Right kidney (tissue), 1 donor: ENCODE results near the gene NFKB2.
A peak's percentile ranks its signal among the peaks of the same experiment; 100 is the strongest.

Experiments
- DNase-seq: peaks from one replicate; pipeline ENCODE4 v3.0.0-alpha.2; 2016

Gene NFKB2

DNA sequence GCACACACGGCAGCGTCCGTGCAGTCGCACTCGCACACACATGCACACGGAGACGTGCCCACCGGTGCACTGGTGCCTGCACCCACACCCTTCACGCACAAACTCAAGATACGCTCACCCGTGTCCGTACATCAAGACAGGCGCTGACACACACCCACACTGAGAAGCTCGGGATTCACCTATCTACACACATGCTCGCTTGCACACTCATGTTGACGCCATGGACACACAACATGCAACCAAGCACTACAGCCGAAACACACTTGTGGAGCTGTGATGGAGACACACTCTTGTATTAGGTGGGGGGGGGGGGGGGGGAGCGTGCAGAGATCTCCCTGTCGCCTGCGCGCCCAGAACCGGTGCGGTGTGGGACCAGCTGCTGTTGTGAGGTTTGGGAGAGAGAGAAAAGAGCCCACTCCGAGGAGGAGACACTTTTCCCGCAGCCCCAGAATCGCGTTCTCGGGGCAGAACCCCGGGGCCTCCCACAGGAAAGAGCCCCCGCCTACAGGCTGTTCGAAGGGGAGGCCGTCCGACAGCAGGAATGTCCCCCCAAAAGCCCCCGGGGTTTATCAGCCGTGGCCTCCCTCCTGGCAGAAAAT, 605 bp upstream of the NFKB2 start:
- no peak for DNase-seq

DNA sequence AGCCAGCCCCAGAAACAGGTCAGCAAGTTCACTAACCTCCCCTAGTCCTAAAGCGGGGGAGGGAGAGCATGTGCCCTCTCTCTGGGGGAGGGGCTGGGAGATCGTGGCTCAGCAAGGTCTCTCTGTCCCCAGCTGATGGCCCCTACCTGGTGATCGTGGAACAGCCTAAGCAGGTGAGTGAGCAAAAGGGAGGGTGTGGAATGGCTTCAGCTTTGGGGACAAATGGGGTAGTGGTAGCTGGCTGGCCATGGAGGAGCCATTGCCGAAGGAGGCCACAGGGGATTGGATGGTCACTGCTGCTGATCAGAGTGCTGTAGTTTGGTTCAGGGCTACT, 779 bp downstream of the NFKB2 start:
- DNase-seq = no peak

DNA sequence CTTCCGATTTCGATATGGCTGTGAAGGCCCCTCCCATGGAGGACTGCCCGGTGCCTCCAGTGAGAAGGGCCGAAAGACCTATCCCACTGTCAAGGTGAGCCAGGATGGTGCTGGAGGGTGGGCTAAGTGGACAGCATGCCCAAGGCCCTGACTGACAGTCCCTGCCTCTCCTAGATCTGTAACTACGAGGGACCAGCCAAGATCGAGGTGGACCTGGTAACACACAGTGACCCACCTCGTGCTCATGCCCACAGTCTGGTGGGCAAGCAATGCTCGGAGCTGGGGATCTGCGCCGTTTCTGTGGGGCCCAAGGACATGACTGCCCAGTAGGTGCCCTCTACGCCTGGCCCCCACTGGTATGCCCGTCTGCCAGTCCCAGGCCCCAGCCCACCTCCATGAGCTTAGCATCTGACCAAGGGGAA, 1.2 kb downstream of the NFKB2 start:
- no peak for DNase-seq

DNA sequence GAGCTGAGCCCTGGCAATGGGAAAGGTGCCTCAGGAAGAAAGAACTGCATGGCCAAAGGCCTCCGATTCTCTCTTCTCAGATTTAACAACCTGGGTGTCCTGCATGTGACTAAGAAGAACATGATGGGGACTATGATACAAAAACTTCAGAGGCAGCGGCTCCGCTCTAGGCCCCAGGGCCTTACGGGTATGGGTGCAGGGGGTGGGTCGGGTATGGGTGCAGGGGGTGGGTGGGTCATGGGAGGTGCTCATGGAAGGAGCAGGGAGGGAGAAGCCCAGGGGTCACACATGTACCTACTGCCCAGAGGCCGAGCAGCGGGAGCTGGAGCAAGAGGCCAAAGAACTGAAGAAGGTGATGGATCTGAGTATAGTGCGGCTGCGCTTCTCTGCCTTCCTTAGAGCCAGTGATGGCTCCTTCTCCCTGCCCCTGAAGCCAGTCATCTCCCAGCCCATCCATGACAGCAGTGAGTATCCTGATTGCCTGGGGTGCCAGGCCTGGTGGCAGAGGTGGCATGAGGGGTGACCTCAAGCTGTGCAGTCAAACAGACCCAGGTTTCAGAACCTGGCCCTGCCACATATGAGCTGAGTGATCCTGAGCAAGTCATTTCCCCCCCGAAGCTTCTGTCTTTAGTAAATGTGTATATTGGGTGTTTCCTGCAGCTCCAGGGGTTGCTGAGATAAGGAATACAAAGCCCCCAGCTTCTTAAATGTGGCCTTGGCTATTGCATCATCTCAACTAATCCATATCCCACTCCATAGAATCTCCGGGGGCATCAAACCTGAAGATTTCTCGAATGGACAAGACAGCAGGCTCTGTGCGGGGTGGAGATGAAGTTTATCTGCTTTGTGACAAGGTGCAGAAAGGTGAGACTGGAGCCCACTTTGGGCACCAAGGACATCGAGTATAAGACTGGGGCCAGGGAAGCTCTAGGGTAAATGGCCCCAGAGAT, 2.0 kb downstream of the NFKB2 start:
- DNase-seq = no peak

DNA sequence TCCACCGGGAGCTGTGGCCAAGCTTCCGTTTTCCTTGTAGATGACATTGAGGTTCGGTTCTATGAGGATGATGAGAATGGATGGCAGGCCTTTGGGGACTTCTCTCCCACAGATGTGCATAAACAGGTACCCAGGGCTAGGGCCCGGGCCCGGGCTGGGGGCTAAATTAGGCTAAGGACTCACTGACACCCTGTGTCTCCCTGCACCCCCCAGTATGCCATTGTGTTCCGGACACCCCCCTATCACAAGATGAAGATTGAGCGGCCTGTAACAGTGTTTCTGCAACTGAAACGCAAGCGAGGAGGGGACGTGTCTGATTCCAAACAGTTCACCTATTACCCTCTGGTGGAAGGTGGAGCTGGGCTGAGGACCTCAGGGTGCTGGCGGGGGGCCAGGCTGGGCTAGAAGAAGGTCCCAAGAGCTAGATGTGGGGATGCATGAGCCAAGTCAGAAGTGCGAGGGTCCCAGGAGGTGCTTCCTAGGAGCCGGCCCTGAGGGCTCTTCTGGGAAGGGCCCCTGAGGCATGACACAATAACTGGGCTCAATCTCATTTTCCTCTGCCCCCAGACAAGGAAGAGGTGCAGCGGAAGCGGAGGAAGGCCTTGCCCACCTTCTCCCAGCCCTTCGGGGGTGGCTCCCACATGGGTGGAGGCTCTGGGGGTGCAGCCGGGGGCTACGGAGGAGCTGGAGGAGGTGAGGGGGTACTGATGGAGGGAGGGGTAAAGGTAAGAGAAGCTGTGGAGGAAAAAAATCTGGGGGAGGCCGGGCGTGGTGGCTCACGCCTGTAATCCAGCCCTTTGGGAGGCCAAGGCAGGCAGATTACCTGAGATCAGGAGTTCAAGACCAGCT, 2.9 kb downstream of the NFKB2 start:
- no peak for DNase-seq

DNA sequence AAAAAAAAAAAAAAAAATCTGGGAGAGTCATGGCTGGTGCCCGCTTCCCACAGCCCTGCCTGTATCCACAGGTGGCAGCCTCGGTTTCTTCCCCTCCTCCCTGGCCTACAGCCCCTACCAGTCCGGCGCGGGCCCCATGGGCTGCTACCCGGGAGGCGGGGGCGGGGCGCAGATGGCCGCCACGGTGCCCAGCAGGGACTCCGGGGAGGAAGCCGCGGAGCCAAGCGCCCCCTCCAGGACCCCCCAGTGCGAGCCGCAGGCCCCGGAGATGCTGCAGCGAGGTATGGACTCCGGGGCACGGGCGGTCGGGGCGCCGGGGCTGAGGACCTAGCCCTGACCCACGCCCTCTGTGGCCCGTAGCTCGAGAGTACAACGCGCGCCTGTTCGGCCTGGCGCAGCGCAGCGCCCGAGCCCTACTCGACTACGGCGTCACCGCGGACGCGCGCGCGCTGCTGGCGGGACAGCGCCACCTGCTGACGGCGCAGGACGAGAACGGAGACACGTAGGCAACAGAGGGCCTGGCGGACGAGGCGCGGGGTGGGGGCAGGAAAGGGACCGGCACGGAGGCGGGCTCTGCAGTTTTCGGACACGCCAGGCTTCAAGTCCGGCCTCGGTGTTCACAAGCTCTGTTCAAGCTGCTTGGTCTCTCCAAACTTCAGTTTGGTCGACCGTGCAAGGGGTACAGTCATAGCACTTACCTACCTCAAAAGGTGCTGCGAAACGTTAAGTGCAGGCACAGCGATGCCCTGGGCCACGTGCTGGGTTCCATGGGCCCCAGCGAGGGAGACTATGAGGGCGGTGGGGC, 3.9 kb downstream of the NFKB2 start:
- peak; percentile 96 for DNase-seq

DNA sequence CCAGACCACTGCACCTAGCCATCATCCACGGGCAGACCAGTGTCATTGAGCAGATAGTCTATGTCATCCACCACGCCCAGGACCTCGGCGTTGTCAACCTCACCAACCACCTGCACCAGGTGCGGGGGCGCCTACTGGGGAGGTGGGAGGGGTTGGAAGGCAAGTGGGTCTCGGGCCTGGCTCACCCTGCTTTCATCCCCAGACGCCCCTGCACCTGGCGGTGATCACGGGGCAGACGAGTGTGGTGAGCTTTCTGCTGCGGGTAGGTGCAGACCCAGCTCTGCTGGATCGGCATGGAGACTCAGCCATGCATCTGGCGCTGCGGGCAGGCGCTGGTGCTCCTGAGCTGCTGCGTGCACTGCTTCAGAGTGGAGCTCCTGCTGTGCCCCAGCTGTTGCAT, 4.6 kb downstream of the NFKB2 start:
- no peak for DNase-seq

DNA sequence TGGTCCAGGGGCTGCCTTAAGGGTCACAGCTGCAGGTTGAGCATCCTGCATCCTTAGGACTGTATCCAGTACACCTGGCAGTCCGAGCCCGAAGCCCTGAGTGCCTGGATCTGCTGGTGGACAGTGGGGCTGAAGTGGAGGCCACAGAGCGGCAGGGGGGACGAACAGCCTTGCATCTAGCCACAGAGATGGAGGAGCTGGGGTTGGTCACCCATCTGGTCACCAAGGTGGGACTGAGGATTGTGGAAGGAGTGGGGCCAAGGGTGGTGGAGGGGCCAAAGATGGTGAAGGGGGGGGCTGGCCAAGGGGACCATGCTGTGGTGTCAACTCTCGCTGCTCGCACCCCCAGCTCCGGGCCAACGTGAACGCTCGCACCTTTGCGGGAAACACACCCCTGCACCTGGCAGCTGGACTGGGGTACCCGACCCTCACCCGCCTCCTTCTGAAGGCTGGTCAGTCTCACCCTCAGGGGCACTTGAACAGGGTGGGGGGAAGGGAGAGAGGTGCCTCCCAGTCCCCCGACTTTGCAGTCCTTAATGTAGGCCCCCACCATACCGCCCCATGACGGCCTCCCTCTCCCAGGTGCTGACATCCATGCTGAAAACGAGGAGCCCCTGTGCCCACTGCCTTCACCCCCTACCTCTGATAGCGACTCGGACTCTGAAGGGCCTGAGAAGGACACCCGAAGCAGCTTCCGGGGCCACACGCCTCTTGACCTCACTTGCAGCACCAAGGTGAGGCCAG, 5.3 kb downstream of the NFKB2 start:
- DNase-seq = no peak

DNA sequence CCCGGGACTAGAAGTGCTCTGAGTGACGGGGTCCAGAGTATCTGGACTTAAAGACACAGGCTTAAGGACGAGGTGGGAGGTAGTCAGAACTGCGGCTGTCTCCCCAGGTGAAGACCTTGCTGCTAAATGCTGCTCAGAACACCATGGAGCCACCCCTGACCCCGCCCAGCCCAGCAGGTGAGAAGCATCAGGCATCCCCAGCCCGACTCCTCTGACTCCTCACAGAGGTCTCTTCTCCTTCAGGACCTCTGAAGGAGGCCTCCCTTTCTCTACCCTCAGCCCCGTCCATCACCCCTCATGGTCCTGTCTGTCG, 5.8 kb downstream of the NFKB2 start:
- DNase-seq = no peak

DNA sequence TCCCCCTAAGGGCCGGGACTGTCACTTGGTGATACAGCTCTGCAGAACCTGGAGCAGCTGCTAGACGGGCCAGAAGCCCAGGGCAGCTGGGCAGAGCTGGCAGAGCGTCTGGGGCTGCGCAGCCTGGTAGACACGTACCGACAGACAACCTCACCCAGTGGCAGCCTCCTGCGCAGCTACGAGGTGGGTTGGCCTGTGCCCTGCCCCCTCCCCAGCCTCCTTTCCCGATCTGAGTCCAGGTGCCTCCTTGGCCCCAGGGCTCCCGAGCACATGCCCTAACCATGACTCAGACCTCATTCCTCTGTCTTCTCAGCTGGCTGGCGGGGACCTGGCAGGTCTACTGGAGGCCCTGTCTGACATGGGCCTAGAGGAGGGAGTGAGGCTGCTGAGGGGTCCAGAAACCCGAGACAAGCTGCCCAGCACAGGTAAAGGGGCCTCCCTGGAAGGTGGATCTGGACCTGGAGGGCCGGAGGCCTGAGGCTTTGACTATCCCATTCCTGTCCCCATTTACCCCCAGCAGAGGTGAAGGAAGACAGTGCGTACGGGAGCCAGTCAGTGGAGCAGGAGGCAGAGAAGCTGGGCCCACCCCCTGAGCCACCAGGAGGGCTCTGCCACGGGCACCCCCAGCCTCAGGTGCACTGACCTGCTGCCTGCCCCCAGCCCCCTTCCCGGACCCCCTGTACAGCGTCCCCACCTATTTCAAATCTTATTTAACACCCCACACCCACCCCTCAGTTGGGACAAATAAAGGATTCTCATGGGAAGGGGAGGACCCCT, 6.4 kb downstream of the NFKB2 start:
- no peak for DNase-seq

DNA sequence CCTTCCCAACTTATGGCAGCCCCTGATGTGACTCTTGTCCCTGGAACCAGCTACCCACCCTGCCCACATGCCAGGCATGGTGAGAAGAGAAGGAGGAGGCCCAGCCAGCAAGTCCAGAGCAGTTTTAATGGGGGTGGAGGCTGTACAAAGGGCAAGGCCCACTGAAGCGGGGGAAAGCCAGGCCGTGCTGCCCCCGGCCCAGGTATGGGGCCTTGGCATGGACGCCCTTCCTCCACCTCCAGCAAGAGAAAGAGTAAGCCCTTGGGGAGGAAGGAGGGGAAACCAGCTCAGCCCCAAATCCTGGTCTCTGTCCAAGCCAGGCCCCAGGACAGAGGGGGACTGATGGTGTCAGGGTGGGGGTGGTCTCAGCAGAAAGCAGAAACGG, 7.0 kb downstream of the NFKB2 start:
- DNase-seq = no peak

DNA sequence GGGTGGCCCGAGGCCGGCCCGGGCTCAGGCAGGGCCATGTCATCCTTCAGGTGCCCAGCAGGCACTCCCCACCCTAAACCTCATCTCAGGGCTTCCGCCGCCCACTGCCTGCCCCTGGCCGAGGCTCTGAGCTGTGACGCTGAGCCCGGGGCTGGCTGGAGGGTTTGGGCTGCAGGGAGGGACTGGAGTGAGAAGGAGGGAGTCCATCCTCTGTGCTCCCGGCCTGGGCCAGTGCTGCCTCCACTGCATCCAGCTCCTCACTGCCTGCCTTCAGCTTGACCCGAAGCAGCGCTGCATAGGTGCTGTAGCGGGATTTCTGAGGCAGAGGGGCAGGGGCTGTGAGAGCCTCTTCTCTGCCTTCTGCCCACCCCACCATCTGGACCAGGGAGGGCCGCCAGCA, 7.6 kb downstream of the NFKB2 start:
- no peak for DNase-seq

DNA sequence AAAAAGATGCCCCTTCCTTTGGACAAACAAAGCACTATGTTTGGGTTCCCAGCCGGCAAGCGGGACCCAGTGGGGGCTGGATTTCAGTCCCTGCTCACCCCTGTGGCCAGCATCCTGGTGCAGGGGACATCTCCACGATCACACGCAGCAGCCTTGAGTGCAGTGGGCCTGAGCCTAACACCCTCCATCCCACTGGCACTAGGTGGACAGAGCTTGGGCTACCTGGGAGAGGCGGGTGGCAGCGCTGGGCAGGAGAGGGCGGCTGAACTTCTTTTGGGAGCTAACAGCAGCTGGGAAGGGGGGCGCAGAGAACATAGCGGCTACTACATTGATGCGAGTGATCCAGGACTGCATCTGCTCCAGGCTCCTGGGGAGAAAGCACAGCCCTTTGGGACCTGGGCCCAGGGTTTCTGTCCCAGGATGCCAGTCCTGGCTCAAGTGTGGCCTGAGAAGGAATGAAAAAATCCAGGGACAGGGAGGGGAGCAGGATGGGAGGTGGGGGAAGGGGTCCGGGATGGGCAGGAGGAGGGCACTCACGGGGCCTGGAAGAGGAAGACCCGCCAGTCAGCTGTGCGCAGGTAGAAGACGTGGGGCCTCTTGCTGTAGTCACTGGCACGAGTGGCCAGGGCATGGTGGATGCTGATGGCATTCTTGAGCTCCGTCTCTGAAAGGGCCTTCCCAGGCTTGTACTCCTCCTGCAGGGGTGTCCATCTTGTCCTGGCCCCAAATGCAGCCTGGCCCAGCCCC, 9.0 kb downstream of the NFKB2 start:
- no peak for DNase-seq

DNA sequence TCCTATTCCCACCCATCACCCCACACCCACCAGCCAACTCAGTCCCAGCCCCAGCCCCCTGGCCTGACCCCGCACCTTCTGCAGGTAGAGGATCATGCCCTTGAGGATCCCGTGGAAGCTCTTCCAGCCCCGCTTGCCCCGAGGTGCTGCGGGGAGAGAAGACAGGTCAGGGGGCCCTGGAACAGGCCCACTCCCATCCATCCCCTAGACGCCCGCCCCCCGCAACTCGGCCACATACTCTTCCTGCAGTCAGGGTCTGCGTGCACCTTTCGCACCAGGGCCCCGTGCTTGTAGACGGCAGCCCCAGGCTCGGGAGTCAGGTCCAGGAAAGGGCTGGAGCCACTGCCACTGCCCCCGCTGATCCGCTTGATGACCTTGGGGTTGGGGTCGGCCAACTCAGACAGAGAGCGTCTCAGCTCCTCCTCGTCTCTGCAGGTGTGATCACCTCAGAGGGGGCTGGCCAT, 9.6 kb downstream of the NFKB2 start:
- DNase-seq = no peak

DNA sequence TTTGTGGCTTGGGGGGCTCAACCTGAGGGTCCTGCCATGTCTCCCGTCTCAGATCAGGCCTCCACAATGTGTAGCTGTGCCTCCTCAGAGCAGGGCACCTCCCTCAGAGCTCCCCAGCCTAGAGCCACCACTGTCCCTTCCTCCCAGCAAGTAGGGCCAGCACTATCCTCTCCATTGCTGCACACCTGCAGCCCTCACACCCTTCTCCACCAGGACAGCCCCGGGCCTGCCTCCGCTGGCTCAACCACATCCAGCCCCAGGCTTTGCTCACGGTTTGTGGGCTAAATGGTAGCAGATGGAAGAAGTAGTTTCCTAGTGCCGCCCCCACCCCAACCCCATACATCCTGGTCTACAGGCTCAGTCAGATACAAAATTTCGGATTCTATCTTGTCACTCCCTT, 10.1 kb downstream of the NFKB2 start:
- no peak for DNase-seq

DNA sequence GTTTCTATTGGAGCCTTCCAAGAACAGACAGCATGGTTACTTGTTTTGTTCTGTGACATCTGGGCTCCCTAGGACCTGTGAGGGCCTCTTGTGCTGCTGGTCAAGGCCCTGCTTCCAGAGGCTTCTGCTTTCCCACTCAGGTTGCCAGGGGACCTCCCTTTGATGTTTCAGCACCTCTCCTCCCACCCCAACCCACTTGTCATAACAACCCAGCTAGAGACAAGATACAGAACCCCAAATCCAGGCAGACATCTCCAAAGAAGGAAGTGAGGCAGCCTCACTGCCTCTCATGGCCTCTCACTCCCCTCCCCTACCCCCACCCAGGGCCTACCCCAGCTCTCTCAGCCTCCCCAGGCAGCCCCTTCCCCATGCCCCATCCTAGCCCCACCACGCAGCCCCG, 11.3 kb downstream of the NFKB2 start:
- DNase-seq = no peak

DNA sequence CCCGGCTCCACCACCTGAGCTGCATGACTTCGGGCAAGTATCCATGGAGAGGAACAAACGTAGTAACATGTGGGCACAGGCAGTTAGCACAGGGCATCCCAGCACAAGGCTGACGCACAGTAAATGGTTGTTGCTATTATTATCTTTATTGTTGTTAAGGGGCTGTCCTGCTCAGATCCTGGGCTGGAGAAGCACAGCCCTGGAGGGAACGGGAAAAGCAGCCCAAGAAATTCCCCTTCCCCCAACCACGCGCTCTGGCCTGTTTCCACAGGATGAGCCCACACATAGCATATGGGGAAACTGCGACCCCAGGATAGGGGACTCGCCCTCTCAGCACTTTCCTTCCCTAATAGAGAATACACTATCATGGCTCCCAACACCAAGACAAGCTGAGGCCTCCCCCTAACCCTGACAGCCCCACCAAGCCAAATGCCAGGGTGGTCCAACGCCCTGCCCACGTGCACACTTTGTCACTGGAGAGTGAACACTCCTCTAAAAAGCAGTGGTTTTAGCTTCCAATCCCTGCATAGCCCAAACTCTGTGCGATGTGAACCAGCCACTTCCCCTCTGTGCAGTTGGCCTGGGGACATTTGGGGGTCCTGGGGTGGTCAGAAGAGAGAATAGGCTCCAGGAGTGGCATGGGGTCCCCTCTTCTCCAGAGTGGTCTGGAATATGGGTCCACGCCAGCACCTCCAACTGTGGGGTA, 12.1 kb downstream of the NFKB2 start:
- no peak for DNase-seq

DNA sequence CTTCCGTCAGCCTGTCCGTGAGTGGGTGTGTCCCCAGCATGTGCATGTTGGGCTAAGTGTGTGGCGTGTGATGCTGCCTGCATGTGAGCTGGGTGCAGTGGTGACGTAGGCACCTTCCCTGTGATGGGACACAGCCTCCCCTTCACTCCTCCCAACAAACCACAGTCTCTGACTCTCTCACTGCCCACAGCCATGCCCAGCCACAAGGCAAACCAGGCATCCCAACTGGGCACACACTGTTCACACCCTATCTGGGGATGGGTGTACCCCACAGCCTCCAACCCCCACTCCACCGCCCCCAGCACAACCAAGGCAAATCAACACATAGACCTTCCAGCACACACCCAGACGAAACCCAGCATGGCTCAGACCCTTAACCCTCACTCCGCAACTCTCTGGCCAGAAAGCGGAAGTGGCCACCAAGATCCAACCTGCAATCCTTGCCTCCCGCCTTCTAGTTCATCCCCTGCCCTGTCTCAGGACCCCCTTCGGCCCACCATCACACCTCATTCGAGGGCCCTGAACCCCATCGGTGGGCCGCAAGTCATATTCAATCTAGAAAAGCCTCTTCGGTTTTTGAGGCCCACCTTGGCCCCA, 12.7 kb downstream of the NFKB2 start:
- no peak for DNase-seq
